ENCODE measurements around the gene ARSJ.
"Not testable (repeated sequence)": the region's sequence is repeated elsewhere in the genome, so short reads cannot be mapped to it uniquely, and the experiment has no call there.

The ARSJ gene

DNA sequence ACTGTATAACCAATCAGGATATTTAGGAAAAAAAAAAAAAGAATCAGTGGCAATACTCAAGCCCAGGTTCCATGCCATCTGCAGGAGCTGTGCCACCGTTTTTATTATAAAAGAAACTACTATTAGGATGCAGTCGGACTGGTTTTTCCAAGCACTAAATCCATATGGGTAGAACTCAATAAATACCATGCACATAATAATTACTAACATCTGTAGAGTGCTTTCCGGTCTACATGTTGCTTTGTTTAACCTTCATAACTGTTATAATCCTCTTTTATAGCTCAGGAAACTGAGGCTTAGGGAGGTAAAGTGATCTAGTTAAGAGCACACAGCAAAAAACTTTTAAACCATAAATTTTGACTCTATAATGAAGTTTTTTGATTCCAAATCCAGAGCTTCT lies 24.0 kb downstream of the ARSJ start:
- peak; percentile 18 for DNase-seq

DNA sequence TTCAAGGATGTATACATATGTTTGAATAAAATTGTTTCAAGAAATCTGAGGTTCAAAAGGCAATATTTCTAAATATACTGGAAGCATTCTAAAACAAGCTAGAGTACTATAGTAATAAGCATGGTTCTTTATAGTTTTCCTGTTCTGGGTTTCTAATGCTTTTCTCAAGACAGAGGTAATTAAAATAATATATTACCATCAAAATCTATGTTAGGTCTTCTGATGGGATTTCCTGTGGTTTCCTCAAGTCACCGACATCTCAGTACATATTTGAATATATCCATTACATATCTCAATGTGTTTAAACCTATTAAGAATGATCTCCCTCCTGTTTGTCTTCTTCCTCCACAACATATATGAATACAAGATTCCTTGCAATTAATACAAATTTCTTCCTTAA lies 25.6 kb downstream of the ARSJ start:
- DNase-seq = no peak

DNA sequence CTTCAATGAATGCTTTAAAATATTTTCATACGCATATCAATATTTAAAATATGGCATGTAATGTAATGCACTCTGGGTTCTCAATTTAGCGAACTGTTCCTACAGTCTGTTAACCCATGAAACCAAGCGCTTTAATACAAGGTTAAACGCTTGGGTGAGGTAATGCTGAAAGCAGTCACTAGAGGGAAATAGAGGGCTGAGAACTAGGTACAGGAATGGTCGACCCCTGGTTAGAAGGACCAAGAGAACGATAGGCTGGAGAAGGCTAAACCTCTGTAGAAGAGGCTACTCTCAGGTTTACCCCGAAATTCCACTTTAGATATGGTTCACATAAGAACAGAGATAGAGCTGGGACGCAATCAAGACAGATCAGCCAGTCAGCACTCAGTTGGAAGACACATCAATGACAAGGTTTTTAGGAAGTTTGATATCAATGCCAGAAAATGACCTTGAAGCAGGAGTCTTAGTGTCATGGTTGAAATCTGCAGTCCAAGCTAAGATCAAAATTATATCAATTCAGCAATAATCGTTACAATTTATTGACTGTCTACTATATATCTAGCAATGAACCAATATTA lies 26.9 kb downstream of the ARSJ start:
- peak; percentile 17 for DNase-seq

DNA sequence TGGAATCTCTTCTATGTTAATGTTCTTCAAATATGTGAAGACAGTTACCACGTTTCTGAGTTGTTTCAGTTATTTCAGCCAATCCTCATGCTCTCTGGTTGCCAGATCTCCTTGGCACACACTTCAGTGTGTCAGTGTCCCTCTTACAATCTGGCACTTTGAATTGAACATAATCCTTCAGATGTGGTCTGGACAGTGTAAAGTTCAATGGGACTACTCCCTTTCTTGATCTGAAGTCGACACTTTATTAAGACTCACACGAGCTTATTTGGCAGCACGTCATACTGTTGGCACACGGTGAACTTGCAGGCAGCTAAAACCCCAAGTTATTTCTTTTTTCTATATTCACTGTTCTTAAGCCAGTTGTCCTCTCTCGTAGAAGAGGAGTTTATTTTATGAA lies 28.2 kb downstream of the ARSJ start:
- DNase-seq = no peak

DNA sequence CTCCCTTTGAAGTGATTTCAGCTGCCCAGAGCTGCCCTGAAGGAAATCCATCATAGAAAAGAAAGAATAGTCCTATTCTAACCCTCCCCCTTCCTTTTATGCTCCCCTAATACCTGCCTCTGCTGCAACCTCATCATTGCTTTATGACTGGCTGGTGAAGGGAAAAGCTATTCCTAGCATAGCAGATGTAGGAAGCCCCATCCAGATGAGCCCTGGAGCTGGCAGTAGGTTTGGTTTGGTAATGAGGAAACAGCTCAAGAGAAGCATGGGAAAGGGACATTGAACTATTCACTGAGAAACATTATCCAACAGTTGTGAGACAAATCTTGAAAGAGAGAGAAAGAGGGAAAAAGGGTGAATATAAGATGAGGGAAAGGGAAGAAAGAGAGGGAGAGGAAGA lies 29.2 kb downstream of the ARSJ start:
- no peak for DNase-seq

DNA sequence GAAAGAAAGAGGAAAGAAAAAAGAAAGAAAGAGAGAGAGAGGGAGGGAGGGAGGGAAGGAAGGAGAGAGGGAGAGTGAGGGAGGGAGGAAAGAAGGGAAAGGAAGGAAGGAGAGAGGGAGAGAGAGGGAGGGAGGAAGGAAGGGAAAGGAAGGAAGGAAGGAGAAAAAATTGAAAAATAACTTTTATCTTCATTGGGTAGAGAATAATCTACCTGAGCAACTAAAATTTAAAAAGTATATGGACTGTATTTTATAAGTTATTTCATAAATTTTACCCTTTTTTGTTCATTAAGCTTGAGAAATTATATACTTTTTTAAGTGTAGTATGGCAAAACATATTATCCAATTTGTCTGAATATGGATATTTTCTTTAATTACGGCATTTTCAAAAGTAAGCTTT lies 32.0 kb downstream of the ARSJ start:
- DNase-seq = no peak

DNA sequence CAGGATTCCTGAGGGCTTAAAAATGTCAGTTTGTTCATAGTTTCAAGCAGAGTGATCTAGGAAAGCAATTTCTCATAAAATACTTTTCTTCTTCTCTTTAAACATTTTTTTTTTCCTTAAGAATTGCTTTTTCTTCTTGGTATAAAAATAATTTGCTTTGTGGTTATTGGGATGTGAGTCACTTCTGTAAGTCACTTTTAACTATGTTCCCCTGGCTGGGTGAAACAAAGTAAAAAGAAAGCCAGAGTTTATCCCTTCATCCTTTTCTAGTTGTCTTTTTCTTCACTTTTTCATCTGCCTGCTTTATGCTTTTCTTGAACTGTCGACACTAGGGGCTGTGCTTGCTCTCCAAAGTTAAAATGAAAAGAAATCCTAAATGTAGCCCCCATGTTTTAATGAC lies 33.5 kb downstream of the ARSJ start:
- DNase-seq = no peak

DNA sequence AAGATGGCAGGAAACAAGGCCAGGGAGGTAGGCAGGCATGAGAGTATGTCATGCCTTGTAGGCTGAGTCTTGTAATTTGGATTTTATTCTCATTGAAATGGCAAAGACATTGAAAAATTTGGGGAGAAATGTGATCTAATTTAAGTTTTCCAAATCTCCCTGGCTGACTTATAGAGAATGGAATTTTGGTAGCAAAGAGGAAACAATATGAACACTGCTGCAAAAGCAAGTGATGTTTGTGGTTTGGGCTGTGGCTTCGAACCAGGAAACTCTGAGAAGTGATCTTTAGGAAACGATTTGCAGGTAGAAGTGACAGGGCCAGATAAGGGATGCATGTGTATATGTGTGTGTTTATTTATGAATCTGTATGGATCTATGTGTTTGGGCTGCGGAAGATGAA lies 35.6 kb downstream of the ARSJ start:
- DNase-seq = no peak

DNA sequence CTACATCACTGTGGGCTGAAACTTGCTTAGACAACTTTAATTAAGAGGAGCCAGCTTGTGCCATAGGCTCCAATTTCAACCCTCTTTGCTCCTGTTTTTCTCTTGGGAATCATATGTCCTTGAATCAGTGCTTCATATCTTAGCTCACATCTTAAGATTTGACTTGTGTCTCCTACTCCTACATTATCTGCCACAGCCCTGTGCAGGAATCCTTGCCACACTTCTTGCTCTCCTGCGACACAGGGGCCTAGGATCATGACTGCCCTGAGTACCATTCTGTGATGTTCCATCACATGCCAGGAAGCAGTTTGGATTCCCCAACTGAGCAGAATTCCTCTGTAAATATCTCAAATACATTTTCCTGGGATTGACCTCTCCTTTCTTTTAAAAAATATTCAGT lies 36.4 kb downstream of the ARSJ start:
- DNase-seq = no peak

DNA sequence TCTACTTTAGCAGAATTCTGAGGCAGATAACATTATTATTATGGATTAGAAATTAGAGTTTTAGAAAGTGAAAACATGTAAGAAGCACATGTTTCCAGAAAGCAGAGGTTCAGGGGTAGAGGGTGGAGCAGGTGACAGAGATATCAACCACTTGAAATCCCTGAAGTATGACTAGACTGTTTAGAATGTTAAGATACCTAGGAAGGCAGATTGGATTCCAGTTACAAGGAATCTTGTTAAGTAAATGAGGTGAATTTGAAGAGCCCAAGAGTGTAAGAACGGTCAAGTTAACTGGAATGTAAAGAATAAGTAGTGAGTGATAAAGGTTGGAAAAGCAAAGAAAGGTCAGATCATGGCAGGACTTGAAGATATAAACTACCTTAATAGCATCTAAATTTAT lies 37.6 kb downstream of the ARSJ start:
- DNase-seq = no peak

DNA sequence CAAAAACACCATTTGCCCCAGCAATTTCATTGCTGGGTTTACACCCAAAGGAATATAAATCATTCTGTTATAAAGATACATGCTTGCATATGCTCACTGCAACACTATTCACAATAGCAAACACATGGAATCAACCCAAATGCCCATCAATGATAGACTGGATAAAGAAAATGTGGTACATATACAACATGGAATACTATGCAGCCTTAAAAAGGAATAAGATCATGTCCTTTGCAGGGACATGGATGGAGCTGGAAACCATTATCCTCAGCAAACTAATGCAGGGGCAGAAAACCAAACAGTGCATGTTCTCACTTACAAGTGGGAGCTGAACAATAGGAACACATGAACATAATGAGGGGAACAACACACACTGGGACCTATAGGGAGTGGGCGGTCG lies 39.3 kb downstream of the ARSJ start:
- not testable (repeated sequence) for DNase-seq

DNA sequence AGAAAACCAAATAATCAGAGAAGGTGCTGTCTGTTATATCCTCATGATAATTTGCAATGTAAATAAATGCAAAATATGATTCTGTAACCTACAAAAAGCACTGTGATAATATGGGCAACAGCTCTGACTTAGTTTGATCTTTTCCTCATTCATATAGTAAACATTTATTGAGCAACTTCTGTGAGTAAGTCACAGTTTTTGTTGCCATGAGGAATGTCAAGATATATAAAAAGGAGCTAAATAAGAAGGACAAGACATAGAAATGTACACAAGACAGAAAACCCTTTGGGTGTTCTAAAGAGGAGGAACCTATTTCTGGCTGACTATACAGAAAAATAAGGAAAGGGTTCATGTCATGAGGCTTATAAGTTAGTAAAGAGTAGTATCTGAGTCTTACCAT lies 44.3 kb downstream of the ARSJ start:
- no peak for DNase-seq

DNA sequence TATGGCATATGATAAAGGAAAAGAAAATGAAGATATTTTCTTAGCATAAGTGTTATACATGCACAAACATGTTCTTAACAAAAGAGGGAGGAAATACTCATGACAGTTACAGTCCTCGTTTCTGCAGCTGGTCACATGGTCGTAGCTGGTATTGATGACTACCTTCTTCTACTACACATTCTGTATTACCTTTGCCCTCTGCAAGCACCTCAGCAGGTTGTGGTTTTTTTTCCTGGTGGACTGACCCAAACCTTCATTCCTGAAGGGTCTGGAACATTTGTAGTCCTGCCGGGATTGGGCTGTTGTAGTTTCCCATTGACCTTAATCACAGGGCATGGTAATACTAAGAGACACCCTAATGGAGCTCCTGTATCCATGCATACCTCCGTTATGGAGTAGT lies 54.7 kb downstream of the ARSJ start:
- not testable (repeated sequence) for DNase-seq

DNA sequence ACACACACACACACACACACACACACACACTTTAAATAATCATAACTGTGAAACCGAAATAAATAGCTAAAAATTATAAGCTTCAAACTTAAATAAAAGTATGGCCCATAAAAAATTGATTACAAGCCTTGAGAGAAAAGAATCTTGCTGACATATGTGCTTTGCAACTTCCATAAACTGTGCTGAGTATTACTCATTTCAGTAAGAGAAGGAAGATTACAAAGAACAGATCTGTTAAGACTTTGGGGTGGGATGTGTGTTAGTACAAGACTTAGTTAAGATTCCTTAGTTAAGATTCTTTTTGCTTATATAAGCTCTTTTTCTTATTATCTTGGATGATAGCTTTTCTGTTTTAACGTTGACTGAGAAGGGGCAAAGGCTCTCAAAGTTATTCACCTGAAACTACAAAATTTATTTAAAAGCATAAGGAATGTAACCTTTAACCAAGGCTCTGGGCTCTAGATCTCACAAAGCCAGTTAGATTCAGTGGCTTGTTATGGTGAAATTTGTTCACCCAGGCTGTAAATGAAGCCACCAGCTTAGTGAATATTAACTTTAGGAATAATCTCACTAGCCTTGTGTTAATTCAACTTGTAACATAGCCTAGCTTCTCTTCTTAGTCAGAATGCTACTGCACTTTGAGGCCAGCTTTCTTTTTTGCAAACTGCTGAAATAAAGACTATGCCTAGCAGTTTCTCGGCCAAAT lies 58.2 kb downstream of the ARSJ start:
- no peak for DNase-seq

DNA sequence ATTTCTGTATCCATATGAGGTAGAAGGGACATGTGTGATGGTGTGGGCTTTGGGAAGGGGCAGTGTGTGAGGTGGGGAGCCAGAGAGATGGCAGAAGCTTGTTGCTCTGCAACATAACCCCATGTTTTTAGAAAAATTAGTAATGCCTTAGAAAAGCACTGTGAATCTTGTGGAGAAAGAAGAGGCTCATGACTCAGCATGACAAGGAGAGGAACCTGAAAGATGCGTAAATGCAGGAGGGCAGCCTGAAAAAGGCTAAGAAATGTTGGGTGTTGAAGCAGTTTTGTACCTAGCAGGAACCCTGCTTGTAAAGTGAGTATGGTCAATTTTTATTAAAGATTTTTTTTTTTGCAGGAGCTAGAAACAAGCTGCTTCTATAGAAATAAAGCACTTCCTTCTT lies 59.8 kb downstream of the ARSJ start:
- DNase-seq = no peak

DNA sequence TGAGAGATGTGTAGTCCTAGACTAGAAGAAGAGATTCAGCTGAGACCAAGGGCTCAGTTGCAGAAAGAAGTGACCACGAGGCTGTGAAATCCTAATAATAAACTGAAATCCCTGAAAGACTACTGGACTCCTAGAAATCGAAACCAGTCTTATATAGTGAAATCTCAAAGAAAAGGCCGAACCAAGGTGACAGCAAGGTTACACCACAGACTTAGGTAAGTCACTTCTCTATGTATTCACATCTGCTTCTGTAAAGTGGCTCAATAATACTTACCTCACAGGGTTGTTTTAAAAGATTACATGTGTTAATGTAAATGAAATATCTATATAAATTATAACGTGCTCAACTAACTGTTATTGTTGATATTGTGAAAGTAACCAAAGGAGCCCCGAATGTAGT lies 60.3 kb downstream of the ARSJ start:
- no peak for DNase-seq

DNA sequence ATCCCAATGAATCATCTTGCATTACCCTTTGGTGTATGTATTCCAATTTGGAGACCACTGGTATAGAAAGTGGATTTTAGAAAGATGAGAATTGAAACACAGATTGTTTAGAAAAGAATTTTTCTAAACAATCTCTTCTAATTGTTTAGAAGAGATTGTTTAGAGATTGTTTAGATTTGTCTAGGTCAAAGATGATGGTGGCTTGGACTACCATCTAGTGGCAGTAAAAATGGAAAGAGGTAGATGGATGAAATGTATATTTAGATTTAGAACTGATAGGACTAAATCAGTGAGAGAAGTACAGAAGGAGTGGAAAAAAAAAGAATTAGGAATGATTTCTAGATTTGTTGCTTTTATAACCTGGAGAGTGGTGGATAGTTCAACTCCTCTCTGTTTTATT lies 70.6 kb downstream of the ARSJ start:
- no peak for DNase-seq

DNA sequence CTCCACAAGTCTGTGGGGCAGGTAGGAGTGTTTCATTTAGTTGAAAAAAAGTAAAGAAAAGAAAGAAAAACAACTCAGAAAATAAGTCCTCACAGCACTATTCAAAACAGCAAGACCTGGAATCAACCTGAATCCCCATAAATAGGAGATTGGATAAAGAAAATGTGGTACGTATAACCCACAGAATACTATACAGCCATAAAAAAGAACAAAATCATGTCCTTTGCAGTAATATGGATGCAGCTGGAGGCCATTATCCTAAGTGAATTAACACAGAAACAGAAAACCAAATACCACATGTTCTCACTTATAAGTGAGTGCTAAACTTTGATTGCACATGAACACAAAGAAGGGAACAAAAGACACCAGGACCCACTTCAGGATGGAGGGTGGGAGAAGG lies 71.9 kb downstream of the ARSJ start:
- no peak for DNase-seq

DNA sequence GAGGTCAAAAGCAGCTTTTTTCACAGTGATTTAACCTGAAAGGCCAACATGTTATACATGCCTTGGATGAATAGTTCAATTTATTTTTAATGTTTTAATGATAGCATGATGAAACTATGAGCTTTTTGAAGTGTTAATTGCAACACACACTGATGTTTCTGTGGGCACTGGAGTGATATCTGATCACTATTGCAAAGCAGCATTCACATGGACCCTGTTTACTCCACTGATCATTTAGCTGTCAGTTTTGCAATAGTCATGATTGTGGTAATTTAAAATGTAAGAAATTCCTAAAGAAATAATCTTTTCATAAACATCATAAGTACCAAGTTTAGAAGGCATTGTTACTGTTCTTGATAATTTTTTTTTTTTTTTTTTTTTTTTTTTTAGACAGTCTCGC lies 74.1 kb downstream of the ARSJ start:
- DNase-seq = no peak

DNA sequence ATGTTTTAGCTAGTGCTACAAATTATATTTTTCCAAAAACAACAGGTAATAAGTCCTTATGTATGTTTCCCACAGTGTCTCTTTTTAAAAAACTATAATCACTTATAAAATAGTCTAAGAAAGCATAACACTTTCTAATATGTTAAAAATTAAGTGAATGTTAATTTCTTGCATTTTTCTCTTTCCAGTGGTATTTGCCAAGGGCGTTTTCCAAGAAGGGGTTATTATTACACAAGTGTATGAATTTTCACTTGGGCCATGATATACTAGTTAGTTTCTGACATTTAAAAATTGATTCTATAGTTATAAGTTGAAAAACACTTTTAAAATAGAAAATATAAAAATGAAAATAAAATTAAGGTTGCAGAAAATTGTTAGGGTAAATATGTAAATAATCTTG lies 74.6 kb downstream of the ARSJ start:
- DNase-seq = no peak

DNA sequence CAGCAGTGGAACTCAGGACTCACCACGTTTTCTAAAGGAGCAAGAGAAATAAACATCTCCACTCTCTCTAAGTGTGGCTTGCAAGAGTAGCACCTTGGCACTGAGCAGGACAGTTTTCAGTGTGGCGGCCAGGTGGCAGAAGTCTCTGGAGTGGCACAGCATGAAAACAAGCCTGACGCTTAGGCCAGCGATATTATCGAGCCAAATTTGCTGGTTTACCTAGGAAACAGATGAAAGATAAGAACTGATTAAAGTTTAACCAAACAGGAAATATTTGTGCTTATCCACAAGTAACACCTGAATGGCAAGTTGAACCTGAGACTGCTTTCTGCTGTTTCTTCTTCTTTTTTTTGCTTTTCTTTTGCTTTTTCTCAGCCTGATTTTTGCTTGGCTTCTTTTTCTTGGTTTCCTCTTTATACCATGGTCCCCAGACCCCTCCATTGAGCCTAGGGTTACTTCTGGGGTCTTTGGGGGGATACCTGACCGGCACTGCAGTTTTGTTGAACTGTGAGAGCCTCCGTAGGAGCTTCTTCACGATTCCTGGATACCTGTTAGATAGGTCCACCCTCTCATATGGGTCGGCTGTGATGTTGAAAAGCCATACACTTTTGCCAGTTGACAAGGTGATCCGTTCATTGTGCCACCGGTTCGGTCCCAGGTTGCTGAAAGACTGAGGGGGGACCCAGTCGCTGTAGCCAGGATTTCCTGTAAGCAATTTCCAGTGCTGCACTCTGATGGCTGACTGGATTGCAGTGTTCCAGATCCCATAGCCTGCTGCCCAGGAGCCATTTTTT lies 77.3 kb downstream of the ARSJ start:
- DNase-seq = peak; percentile 5

DNA sequence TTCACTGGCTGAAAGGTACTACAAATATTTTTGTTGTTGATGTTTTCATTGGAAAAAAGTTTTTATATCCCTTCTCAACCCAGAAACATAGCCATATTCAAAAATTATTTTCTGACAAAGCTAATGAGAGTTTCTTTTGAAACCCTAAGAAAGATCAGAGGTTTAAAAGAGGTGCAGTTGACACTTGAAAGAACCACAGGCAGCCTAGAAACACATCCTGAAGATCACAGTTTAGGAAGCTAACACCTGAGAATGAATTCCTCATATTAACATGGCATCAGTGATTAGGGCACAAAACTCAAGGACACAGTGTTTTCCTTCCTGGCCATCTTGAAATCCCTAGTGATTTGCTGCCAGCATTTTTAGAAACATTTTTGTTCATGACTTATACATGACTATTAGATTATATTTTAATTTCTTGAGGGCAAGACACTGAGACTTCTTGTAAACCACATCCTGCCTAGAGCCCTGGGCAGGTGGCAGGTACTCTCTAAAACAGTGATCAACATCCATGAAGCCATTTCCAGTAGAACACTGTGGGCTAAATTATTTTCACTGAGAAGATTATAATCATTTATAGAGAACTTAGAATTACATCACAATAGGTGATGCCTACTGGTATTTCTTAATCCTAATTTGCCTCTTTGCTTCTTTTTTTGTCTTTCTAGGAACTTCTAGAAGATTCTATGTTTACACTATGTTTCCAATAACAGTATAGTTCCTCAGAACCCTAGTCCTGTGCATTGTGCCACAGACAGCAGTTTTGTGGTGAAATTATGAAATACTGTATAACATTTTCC lies 80.0 kb downstream of the ARSJ start:
- DNase-seq = no peak

DNA sequence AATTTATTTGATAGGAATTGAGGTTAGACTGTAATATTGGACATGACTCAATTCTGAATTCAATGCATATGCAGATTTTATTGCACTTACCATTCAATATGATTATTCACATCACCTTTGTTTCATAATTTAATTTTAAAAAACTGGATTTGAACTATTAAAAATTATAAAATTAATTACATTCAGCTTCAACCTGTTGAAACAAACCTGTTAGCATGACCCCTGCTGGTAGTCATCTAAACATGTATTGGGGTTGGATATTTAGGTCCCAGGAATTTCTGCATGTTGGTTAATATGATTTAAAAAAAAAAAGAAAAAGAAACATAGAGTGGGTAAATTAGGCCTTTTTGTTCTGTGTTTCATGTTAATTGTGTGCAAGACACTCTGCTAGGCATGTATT lies 85.9 kb downstream of the ARSJ start:
- DNase-seq = no peak

DNA sequence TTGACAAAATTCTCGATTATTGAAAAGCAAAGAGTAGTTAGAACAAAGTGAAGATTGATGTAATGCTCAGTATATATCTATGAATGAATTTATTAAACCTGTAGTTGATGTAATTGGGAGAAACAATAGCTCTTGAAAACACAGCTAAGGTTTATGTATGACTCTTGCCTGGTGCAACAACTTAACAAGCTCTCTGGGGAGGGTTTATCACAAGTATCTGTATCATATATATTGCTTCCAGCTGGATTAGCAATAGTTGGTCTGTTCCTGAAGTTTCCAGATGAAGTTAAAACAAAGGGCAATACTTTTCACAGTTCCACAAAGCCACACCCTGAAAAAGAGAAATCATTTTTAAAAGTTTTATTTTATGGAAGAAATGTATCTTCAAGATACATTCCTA lies 91.4 kb downstream of the ARSJ start:
- DNase-seq = no peak
